EL (cell line): ENCODE data around the gene PLA2G4F.
"Not testable (repeated sequence)": the region's sequence is repeated elsewhere in the genome, so short reads cannot be mapped to it uniquely, and the experiment has no call there.

Source experiments
- DNase-seq: peaks from one replicate; pipeline ENCODE4 v3.0.0-alpha.2; 2016

The PLA2G4F gene

GRCh38 chr15:42092398-42093318, 63.8 kb downstream of the PLA2G4F start:
- DNase-seq = peak; percentile 77

DNA sequence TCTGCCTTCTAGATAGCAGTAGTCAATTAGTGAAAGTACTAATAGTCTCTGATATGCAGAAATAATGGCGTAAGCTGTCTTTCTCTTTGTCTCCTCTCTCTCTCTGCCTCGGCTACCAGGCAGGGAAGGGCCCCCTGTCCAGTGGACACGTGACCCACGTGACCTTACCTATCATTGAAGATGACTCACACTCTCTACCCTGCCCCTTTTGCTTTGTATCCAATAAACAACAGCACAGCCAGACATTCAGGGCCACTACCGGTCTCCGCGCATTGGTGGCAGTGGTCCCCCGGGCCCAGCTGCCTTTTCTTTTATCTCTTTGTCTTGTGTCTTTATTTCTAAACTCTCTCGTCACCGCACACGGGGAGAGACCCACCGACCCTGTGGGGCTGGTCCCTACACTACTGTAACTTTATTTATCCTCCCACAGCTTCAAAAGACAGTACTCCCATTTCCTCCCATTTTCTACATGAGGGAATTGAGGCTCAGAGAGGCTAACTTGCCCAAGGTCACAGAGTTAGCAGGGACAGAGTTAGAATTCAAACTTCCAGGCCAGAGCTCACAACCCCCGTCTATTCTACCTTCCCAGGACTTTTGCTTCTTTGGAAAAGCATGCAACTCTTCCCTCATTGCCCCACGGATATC, 64.6 kb downstream of the PLA2G4F start:
- DNase-seq = not testable (repeated sequence)

- no peak for DNase-seq
Measured at GRCh38 chr15:42090781-42091180, 65.7 kb downstream of the PLA2G4F start.

GRCh38 chr15:42090370-42090769, 66.1 kb downstream of the PLA2G4F start:
- DNase-seq = no peak

DNA sequence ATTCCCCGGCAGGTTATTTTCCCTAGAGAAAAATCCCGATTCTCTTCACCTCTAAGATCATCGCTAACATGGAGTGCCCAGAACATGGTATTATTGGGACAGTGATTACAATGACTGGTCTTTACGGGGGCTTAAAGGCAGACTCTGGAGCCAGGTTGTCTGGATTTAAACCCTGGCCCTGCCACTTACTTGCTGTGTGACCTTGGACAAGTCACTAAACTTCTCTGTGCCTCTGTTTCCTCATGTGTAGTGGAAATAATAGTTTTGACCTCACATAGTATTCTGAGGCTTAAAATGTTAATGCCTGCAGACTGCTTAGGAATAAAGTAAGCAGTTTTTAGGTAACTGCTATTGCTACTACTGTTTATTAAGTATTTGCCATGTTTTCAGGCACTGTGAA, 66.5 kb downstream of the PLA2G4F start:
- DNase-seq = no peak
